HG03025 (cell line): ENCODE results near the gene GXYLT2.

Source experiments
- ATAC-seq: cut with Tn5 transposase; IDR thresholded peaks from one replicate; pipeline ENCODE4 v1.9.1; 2021; ENCODE audit warnings: mild to moderate bottlenecking, moderate library complexity; ENCODE audit not compliant: unreplicated experiment, low FRiP score

The GXYLT2 gene

GRCh38 chr3:72887705-72888545 lies at the start of gene GXYLT2:
Gene GXYLT2 (plus strand): TSS chr3:72888046. CDS start chr3:72888234, 188 bp downstream.
- ATAC-seq, result peak; percentile 57

GRCh38 chr3:72839057-72839456 lies 48.8 kb upstream of the GXYLT2 start:
- ATAC-seq, result no peak

- no peak for ATAC-seq
Measured at GRCh38 chr3:72844436-72844993, 43.3 kb upstream of the GXYLT2 start.

- ATAC-seq, result no peak
Measured at GRCh38 chr3:72846166-72846565, 41.7 kb upstream of the GXYLT2 start.

GRCh38 chr3:72847282-72847681 lies 40.6 kb upstream of the GXYLT2 start:
- ATAC-seq, result no peak

- peak; percentile 94 for ATAC-seq
Measured at GRCh38 chr3:72847751-72848702, 39.8 kb upstream of the GXYLT2 start, which contains the start of gene SHQ1. Gene SHQ1 (minus strand): TSS chr3:72848445. CDS start chr3:72848340, 105 bp downstream.

GRCh38 chr3:72848703-72849081 lies 39.2 kb upstream of the GXYLT2 start:
- ATAC-seq, result peak; percentile 54

- ATAC-seq, result no peak
Measured at GRCh38 chr3:72855001-72855400, 32.8 kb upstream of the GXYLT2 start.

- no peak for ATAC-seq
Measured at GRCh38 chr3:72860053-72860452, 27.8 kb upstream of the GXYLT2 start.

GRCh38 chr3:72860846-72861245 lies 27.0 kb upstream of the GXYLT2 start:
- no peak for ATAC-seq

GRCh38 chr3:72862314-72863090 lies 25.3 kb upstream of the GXYLT2 start:
- no peak for ATAC-seq

- no peak for ATAC-seq
Measured at GRCh38 chr3:72872183-72872582, 15.7 kb upstream of the GXYLT2 start.

GRCh38 chr3:72887343-72887704 lies 522 bp upstream of the GXYLT2 start:
- no peak for ATAC-seq

- no peak for ATAC-seq
Measured at GRCh38 chr3:72888546-72889309, 882 bp downstream of the GXYLT2 start.

- no peak for ATAC-seq
Measured at GRCh38 chr3:72889310-72890165, 1.7 kb downstream of the GXYLT2 start.

GRCh38 chr3:72890166-72890925 lies 2.5 kb downstream of the GXYLT2 start:
- ATAC-seq, result no peak

- no peak for ATAC-seq
Measured at GRCh38 chr3:72891053-72891855, 3.4 kb downstream of the GXYLT2 start.
